HepG2 (cell line): ENCODE measurements around the gene TBCD. TPM values are rescaled to one million over a fixed set of nuclear protein-coding genes. Genes with fewer than 3 reads are reported as not detected.

ENCODE experiments used
- ATAC-seq: fragments of 200-7000 bp; cut with Tn5 transposase; 3 replicates; pipeline ENCODE4 v1.9.1; 2020; ENCODE audit warnings: mild to moderate bottlenecking, moderate library complexity
- BruUV-seq: library from RNA; stranded (reverse); fragments of 400-500 nt; replicated peaks from 2 replicates; lab custom pipeline; 2021; lab: Mats Ljungman, UMichigan
- CTCF ChIA-PET: fragments of 300-600 bp; formaldehyde crosslinking; extraction: SDS; loops from one replicate; lab custom pipeline; 2021; ENCODE audit warnings: low total read pairs, inconsistent platforms, low intra/inter-chr PET ratio; lab: Yijun Ruan, JAX
- POLR2A ChIA-PET: fragments of 350-600 bp; sonication (Branson Sonifier 250); formaldehyde crosslinking; loops from one replicate; lab custom pipeline; 2020; ENCODE audit warnings: antibody characterized with exemption, inconsistent platforms; lab: Yijun Ruan, JAX
- DNase-seq: peaks from one replicate; pipeline ENCODE4 v3.0.0-alpha.2; 2015; ENCODE audit warnings: low spot score
- FAIRE-seq: peaks from 3 replicates; lab custom pipeline; 2011; peaks lifted over from hg19 to GRCh38; lab: Jason Lieb, UNC
- H2AFZ ChIP-seq: one replicate; pipeline ENCODE4 v1.6.1; 2011; ENCODE audit warnings: low read length, inconsistent platforms
- H3K27ac ChIP-seq: fragments of 300-600 bp; 3 replicates; pipeline ENCODE4 v1.8.0; 2011; ENCODE audit warnings: mixed run types, mild to moderate bottlenecking, mixed read lengths, low read length, inconsistent platforms; ENCODE audit not compliant: insufficient read depth; ENCODE audit errors: extremely low read length
- H3K27me3 ChIP-seq, 2 experiments: fragments of 200-600 bp in 1 of 2; 2 replicates in 1 of 2; 3 replicates in 1 of 2; pipeline versions ENCODE4 v1.6.0 to v1.8.0; 2011; ENCODE audit warnings: low read length in 2 of 2, mild to moderate bottlenecking in 2 of 2, moderate library complexity in 2 of 2, inconsistent platforms in 1 of 2; ENCODE audit not compliant: insufficient read depth in 2 of 2, control insufficient read depth in 1 of 2
- H3K36me3 ChIP-seq, 2 experiments: fragments of 200-600 bp in 1 of 2; replicated peaks in 1 of 2; 2 replicates in 1 of 2; 3 replicates in 1 of 2; pipeline versions ENCODE4 v1.5.1 to v1.8.0; 2011; ENCODE audit warnings: low read length in 2 of 2, inconsistent platforms in 1 of 2; ENCODE audit not compliant: insufficient read depth in 2 of 2, control insufficient read depth in 1 of 2
- H3K4me1 ChIP-seq: 2 replicates; pipeline ENCODE4 v1.5.1; 2012; ENCODE audit warnings: low read length, inconsistent platforms; ENCODE audit not compliant: insufficient read depth
- H3K4me2 ChIP-seq: 2 replicates; pipeline ENCODE4 v1.6.0; 2011; ENCODE audit warnings: low read depth, low read length, inconsistent platforms
- H3K4me3 ChIP-seq, 3 experiments: fragments of 200-600 bp in 1 of 3; sonication (generic), shearing (Covaris generic) in 1 of 3; replicated peaks in 1 of 3; 2 replicates each; pipeline ENCODE4 v1.5.1; 2011 to 2016; ENCODE audit warnings: low read length in 3 of 3, inconsistent platforms in 2 of 3, low read depth in 2 of 3, mild to moderate bottlenecking in 2 of 3, control low read depth in 1 of 3, mixed read lengths in 1 of 3; ENCODE audit not compliant: insufficient read depth in 1 of 3
- H3K79me2 ChIP-seq: one replicate; pipeline ENCODE4 v1.6.1; 2011; ENCODE audit warnings: low read length, inconsistent platforms; ENCODE audit not compliant: insufficient read depth
- H3K9ac ChIP-seq: 2 replicates; pipeline ENCODE4 v1.6.0; 2011; ENCODE audit warnings: mild to moderate bottlenecking, low read depth, low read length, inconsistent platforms; ENCODE audit not compliant: insufficient read depth
- H3K9me3 ChIP-seq: 2 replicates; pipeline ENCODE4 v1.5.1; 2012; ENCODE audit warnings: mild to moderate bottlenecking, low read length
- H4K20me1 ChIP-seq: 2 replicates; pipeline ENCODE4 v1.6.0; 2011; ENCODE audit warnings: inconsistent platforms, mild to moderate bottlenecking, low read length, moderate library complexity; ENCODE audit not compliant: insufficient read depth
- WGBS: methylation state at CpG from one replicate; pipeline ENCODE4 v1.1.6; 2017; ENCODE audit warnings: low lambda C conversion rate; 5-methylcytosine and 5-hydroxymethylcytosine counted together
- in situ Hi-C: cut with HindIII; loops from 2 replicates; pipeline ENCODE4 v1.10.0; 2017; ENCODE audit warnings: low pct_unique_long_range_greater_than_20kb; ENCODE audit not compliant: extremely low pct_ligation_motif_present
- intact Hi-C: fragments of 100-400 bp; cut with micrococcal nuclease; formaldehyde crosslinking; loops from one replicate; pipeline ENCODE4 v1.10.0; 2022; ENCODE audit not compliant: unreplicated experiment
- polyA plus RNA-seq, 8 experiments: library from polyadenylated mRNA; depleted of rRNA in 3 of 8; stranded (reverse) in 7 of 8; unstranded in 1 of 8; fragments of >200 nt; fragmentation: Illumina TruSeq in 4 of 8; extraction: Trizol in 4 of 8; gene quantifications; 2 replicates each; pipeline versions ENCODE4 v1.2.1 to v1.2.3, GENCODE V29; 2011 to 2016; ENCODE audit warnings: low read depth in 4 of 8, missing spikeins in 1 of 8, mixed read lengths in 1 of 8; ENCODE audit not compliant: insufficient read depth in 1 of 8
- total RNA-seq, 5 experiments: library from RNA; depleted of rRNA; stranded (reverse); fragments of >200 nt; fragmentation: Illumina TruSeq; extraction: Trizol; gene quantifications; 2 replicates each; pipeline ENCODE4 v1.2.3, GENCODE V29; 2016; ENCODE audit warnings: low read depth in 1 of 5
- TF ChIP-seq, protein P1 (sequence below): sonication (generic); formaldehyde crosslinking; IDR thresholded peaks from 2 replicates; pipeline ENCODE4 v1.4.0; 2020; ENCODE audit warnings: missing genetic modification reagents
- TF ChIP-seq, protein P2 (sequence below): sonication (generic); formaldehyde crosslinking; IDR thresholded peaks from 2 replicates; pipeline ENCODE4 v1.4.0; 2020; ENCODE audit warnings: missing genetic modification reagents, mild to moderate bottlenecking, borderline replicate concordance
- TF ChIP-seq, protein P3 (sequence below): sonication (generic); formaldehyde crosslinking; IDR thresholded peaks from 2 replicates; pipeline ENCODE4 v1.5.0; 2020; ENCODE audit warnings: missing genetic modification reagents, mild to moderate bottlenecking, borderline replicate concordance

Gene TBCD
- total and polyA plus RNA-seq, 2 of the 13 experiments (the other 11 are each of a cell fraction or from before 2014, with no cell fraction given), result 33.9 to 54.8 TPM

DNA sequence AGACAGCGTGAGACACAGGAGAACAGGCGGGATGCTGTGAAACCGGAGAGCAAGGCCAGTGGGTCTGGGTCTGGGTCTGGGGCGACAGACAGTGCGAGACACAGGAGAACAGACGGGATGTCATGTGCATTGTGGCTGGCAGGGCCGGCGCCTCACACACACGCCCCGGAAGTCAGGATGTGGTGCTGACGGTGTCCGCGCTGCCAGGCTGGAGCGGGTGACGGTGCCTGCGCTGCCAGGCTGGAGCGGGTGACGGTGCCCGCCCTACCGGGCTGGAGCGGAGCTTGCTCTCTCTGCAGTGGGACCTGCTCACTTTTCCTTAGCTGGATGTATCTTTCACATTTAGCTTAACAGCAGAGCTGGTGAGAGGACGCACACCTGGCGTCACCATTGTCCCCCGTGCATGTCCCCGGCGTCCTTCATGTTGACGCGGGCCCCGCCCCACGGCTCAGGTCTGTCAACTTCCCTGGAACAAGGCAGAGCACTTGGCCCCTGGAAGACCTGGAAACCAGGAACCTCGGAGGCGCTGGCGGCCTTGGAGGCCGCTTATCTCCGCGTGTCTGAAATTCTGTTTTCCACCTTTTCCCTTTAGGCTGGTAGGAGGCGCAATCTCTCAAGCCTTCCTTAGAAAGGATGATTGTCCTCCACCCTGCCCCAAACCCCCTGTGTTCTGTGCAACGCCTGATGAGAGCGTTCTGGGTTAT lies 131.0 kb downstream of the TBCD start:
- Histone ChIP-seq H3K27me3 (no peaks in the 10 kb centered on the region), H3K4me3 (no peak overlapping the region), H4K20me1 (no peaks in the 10 kb centered on the region), H2AFZ (no peak overlapping the region), H3K79me2 (peaks cover 3% of the 10 kb centered on the region), H3K27ac (peak overlapping the region; percentile 55), H3K36me3 (no peaks in the 10 kb centered on the region; a peak in 1 of 5 replicates), H3K4me2 (no peak overlapping the region), H3K9me3 (no peaks in the 10 kb centered on the region), H3K4me1 (peaks cover 54% of the 10 kb centered on the region), H3K9ac (no peak overlapping the region; the same call in 1 of the 2 replicates)
- FAIRE-seq (no peak), DNase-seq (no peak), ATAC-seq (no peak)
- CTCF ChIA-PET, result no interaction called here
- no TSS peak for BruUV-seq
- POLR2A ChIA-PET, result interaction anchor here (1.6 kb wide), 1 partner anchor 44 kb away, joined by 3 read pairs; no protein-coding TSS in a partner anchor
- in situ Hi-C loops, result no loop called here
- 96% methylated on average over 36 of the region's 39 CpGs for WGBS
- intact Hi-C loops, result no loop called here
- TF ChIP-seq, protein P1, sequence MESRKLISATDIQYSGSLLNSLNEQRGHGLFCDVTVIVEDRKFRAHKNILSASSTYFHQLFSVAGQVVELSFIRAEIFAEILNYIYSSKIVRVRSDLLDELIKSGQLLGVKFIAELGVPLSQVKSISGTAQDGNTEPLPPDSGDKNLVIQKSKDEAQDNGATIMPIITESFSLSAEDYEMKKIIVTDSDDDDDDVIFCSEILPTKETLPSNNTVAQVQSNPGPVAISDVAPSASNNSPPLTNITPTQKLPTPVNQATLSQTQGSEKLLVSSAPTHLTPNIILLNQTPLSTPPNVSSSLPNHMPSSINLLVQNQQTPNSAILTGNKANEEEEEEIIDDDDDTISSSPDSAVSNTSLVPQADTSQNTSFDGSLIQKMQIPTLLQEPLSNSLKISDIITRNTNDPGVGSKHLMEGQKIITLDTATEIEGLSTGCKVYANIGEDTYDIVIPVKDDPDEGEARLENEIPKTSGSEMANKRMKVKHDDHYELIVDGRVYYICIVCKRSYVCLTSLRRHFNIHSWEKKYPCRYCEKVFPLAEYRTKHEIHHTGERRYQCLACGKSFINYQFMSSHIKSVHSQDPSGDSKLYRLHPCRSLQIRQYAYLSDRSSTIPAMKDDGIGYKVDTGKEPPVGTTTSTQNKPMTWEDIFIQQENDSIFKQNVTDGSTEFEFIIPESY (CRISPR knock-in tag), result peak; percentile 95
- TF ChIP-seq, protein P2, sequence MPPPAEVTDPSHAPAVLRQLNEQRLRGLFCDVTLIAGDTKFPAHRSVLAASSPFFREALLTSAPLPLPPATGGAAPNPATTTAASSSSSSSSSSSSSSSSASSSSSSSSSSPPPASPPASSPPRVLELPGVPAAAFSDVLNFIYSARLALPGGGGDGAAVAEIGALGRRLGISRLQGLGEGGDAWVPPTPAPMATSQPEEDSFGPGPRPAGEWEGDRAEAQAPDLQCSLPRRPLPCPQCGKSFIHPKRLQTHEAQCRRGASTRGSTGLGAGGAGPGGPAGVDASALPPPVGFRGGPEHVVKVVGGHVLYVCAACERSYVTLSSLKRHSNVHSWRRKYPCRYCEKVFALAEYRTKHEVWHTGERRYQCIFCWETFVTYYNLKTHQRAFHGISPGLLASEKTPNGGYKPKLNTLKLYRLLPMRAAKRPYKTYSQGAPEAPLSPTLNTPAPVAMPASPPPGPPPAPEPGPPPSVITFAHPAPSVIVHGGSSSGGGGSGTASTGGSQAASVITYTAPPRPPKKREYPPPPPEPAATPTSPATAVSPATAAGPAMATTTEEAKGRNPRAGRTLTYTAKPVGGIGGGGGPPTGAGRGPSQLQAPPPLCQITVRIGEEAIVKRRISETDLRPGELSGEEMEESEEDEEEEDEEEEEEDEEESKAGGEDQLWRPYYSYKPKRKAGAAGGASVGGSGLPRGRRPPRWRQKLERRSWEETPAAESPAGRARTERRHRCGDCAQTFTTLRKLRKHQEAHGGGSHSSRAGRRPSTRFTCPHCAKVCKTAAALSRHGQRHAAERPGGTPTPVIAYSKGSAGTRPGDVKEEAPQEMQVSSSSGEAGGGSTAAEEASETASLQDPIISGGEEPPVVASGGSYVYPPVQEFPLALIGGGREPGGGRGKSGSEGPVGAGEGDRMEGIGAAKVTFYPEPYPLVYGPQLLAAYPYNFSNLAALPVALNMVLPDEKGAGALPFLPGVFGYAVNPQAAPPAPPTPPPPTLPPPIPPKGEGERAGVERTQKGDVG (CRISPR knock-in tag), result no peak
- TF ChIP-seq, protein P3, sequence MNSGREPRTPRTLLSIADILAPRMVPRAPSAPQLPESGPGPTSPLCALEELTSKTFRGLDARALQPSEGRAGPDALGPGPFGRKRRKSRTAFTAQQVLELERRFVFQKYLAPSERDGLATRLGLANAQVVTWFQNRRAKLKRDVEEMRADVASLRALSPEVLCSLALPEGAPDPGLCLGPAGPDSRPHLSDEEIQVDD (CRISPR knock-in tag), result 0 out of 2 replicates have a peak, but pooled peaks have one; percentile 56
